ENCODE results near the gene EFNA5. TPM values are rescaled to one million over a fixed set of nuclear protein-coding genes. Genes with fewer than 3 reads are reported as not detected.

Gene EFNA5
- total and polyA plus RNA-seq, 5 donors from 2014 or later: 0.73 TPM; not detected in 4

DNA sequence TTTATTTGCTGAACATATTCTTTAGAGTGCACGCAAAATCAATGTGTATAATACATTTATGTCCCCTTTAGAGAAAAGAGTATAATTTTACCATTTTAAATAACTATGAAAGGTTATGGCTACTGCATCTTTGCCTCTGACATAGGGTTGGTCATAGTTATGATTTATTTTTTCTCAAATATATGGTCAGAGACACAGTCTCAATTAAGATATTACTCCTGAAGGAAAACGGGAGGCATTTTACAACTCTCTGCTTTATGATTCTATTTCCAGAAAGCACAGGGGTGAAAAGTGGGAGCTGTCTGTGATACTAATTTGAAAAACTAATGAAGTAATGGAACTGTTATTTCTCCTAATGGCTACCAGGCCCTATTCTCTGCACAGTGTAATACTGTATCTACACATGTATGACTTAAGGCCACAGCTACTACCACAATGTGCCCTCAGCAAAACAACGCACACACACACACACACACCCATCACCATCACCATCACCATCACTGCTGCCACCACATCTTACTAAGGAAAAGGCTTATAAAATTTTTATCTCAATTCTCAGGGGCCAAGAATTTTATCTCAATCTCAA lies 262.9 kb downstream of the EFNA5 start:
- Histone ChIP-seq H3K27ac (ENCODE audit: insufficient read depth, low read length, poor library complexity, severe bottlenecking) (no peak overlapping the region), H3K27me3 (ENCODE audit: control insufficient read depth, insufficient read depth, low read length) (peaks cover 2% of the 10 kb centered on the region), H3K9me3 (ENCODE audit: control insufficient read depth in 2 of 2, low read length in 2 of 2) (no peaks in the 10 kb centered on the region), H3K36me3 (ENCODE audit: control insufficient read depth, insufficient read depth, low read length) (no peaks in the 10 kb centered on the region), H3K4me1 (ENCODE audit: control insufficient read depth, insufficient read depth, low read length, poor library complexity, severe bottlenecking) (no peaks in the 10 kb centered on the region), H3K4me3 (ENCODE audit: low read depth, low read length) (no peak overlapping the region)
- H3K4me1 Mint-ChIP-seq: no peaks in the 10 kb centered on the region
- H3K27me3 Mint-ChIP-seq: no peaks in the 10 kb centered on the region
- no peak for DNase-seq
- H3K9me3 Mint-ChIP-seq: peaks cover 0 to 4% (median 0%) of the 10 kb centered on the region in 7 donors
- no peak for ATAC-seq (ENCODE audit: low read depth in 2 of 2)
- H3K4me3 Mint-ChIP-seq: no peak overlapping the region
- no peaks in the 10 kb centered on the region for H3K36me3 Mint-ChIP-seq
- H3K27ac Mint-ChIP-seq: no peak overlapping the region

- H3K9me3 Mint-ChIP-seq: peaks cover 0 to 2% (median 0%) of the 10 kb centered on the region in 7 donors
- H3K4me3 Mint-ChIP-seq: no peak overlapping the region
- Histone ChIP-seq H3K4me1 (ENCODE audit: control insufficient read depth, insufficient read depth, low read length, poor library complexity, severe bottlenecking) (no peaks in the 10 kb centered on the region), H3K36me3 (ENCODE audit: control insufficient read depth, insufficient read depth, low read length) (no peaks in the 10 kb centered on the region), H3K27me3 (ENCODE audit: control insufficient read depth, insufficient read depth, low read length) (peaks cover 2% of the 10 kb centered on the region), H3K27ac (ENCODE audit: insufficient read depth, low read length, poor library complexity, severe bottlenecking) (no peak overlapping the region), H3K4me3 (ENCODE audit: low read depth, low read length) (no peak overlapping the region), H3K9me3 (ENCODE audit: control insufficient read depth in 2 of 2, low read length in 2 of 2) (no peaks in the 10 kb centered on the region)
- DNase-seq (no peak), ATAC-seq (ENCODE audit: low read depth in 2 of 2) (no peak)
- H3K36me3 Mint-ChIP-seq: no peaks in the 10 kb centered on the region
- H3K27ac Mint-ChIP-seq: no peak overlapping the region
- H3K27me3 Mint-ChIP-seq: peaks cover 4% of the 10 kb centered on the region
- H3K4me1 Mint-ChIP-seq: no peaks in the 10 kb centered on the region
Observed at GRCh38 chr5:107404595-107405374, 266.0 kb downstream of the EFNA5 start.

- no peaks in the 10 kb centered on the region for H3K36me3 ChIP-seq (ENCODE audit: control insufficient read depth, insufficient read depth, low read length)
- Mint-ChIP-seq H3K4me1 (no peaks in the 10 kb centered on the region), H3K27me3 (peaks cover 10% of the 10 kb centered on the region), H3K27ac (no peak overlapping the region), H3K4me3 (no peak overlapping the region), H3K9me3 (peaks cover 0 to 2% (median 0%) of the 10 kb centered on the region in 7 donors), H3K36me3 (no peaks in the 10 kb centered on the region)
- no peak overlapping the region for H3K4me3 ChIP-seq (ENCODE audit: low read depth, low read length)
- no peaks in the 10 kb centered on the region for H3K9me3 ChIP-seq (ENCODE audit: control insufficient read depth in 2 of 2, low read length in 2 of 2)
- peaks cover 2% of the 10 kb centered on the region for H3K27me3 ChIP-seq (ENCODE audit: control insufficient read depth, insufficient read depth, low read length)
- H3K4me1 ChIP-seq (ENCODE audit: control insufficient read depth, insufficient read depth, low read length, poor library complexity, severe bottlenecking): no peaks in the 10 kb centered on the region
- H3K27ac ChIP-seq (ENCODE audit: insufficient read depth, low read length, poor library complexity, severe bottlenecking): no peak overlapping the region
- no peak for ATAC-seq (ENCODE audit: low read depth in 2 of 2)
- DNase-seq: no peak
Observed at GRCh38 chr5:107403228-107403953, 267.3 kb downstream of the EFNA5 start.

DNA sequence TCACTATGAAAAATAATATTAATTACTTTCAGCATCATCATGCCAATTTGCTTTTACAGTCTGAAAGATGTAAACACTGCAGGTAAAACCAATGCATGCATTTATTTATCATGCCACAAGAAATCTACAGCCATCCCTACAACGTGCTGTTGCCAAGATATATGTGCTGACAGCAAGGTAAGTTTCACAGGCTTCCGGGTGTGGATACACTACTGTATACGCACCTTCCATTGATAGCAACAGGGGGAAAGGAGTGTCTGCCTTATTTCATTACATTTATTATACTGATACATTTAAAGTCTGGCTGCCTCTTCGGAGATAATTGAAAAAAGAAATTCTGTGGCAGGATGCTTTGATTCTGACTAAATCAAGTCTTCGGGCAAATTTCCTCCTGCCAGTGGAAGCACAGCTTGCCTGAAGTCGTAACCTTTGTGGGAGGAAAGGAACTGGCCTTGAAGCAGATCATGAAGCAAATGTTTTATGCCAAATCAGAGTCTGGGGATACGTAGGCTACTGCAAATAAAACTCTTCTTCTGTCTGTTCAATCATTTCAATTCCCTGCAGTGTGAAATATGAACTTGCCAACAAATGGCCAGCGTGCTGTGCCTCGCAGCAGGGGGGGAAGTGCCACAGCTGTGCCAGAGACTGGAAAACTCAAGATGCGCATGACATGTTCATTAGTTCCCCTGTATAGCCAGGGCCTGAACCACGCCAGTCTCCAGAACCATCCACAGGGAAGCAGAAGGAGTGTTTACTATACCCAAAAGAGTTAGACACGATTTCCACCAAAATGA lies 268.1 kb downstream of the EFNA5 start:
- no peak overlapping the region for H3K27ac ChIP-seq (ENCODE audit: insufficient read depth, low read length, poor library complexity, severe bottlenecking)
- DNase-seq (no peak), ATAC-seq (ENCODE audit: low read depth in 2 of 2) (no peak)
- H3K4me1 ChIP-seq (ENCODE audit: control insufficient read depth, insufficient read depth, low read length, poor library complexity, severe bottlenecking): no peaks in the 10 kb centered on the region
- H3K4me1 Mint-ChIP-seq: no peaks in the 10 kb centered on the region
- H3K36me3 ChIP-seq (ENCODE audit: control insufficient read depth, insufficient read depth, low read length): no peaks in the 10 kb centered on the region
- no peaks in the 10 kb centered on the region for H3K36me3 Mint-ChIP-seq
- H3K27ac Mint-ChIP-seq: no peak overlapping the region
- peaks cover 0 to 2% (median 0%) of the 10 kb centered on the region in 7 donors for H3K9me3 Mint-ChIP-seq
- peaks cover 2% of the 10 kb centered on the region for H3K27me3 ChIP-seq (ENCODE audit: control insufficient read depth, insufficient read depth, low read length)
- H3K27me3 Mint-ChIP-seq: peaks cover 10% of the 10 kb centered on the region
- no peaks in the 10 kb centered on the region for H3K9me3 ChIP-seq (ENCODE audit: control insufficient read depth in 2 of 2, low read length in 2 of 2)
- no peak overlapping the region for H3K4me3 ChIP-seq (ENCODE audit: low read depth, low read length)
- no peak overlapping the region for H3K4me3 Mint-ChIP-seq

- H3K27ac Mint-ChIP-seq: no peak overlapping the region
- no peak overlapping the region for H3K4me3 ChIP-seq (ENCODE audit: low read depth, low read length)
- no peaks in the 10 kb centered on the region for H3K36me3 Mint-ChIP-seq
- no peak for DNase-seq
- H3K36me3 ChIP-seq (ENCODE audit: control insufficient read depth, insufficient read depth, low read length): no peaks in the 10 kb centered on the region
- H3K9me3 ChIP-seq (ENCODE audit: control insufficient read depth in 2 of 2, low read length in 2 of 2): no peaks in the 10 kb centered on the region
- no peak overlapping the region for H3K27ac ChIP-seq (ENCODE audit: insufficient read depth, low read length, poor library complexity, severe bottlenecking)
- no peaks in the 10 kb centered on the region for H3K4me1 ChIP-seq (ENCODE audit: control insufficient read depth, insufficient read depth, low read length, poor library complexity, severe bottlenecking)
- H3K27me3 ChIP-seq (ENCODE audit: control insufficient read depth, insufficient read depth, low read length): peaks cover 2% of the 10 kb centered on the region
- H3K9me3 Mint-ChIP-seq: peaks cover 0 to 2% (median 0%) of the 10 kb centered on the region in 7 donors
- no peak for ATAC-seq (ENCODE audit: low read depth in 2 of 2)
- no peak overlapping the region for H3K4me3 Mint-ChIP-seq
- no peaks in the 10 kb centered on the region for H3K4me1 Mint-ChIP-seq
- peaks cover 10% of the 10 kb centered on the region for H3K27me3 Mint-ChIP-seq
Observed at GRCh38 chr5:107401470-107402122, 269.1 kb downstream of the EFNA5 start.

DNA sequence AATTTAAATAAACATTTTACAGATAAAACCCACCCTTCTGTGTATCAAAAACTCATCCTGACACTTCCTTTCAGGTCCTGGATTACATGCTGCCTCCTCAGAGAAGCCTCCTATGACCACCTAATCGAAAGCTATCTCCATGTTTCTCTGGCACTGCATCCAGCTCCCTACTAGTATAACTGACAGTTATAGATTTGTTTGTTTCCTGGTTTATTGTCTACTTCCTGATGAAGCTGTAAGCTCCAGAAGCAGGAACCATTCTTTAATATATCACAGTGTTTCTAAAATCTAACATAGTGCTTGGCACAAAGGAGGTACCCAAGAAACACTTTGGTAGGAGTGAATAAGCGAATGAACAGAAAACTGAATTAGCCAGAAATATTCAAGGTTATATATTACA lies 270.4 kb downstream of the EFNA5 start:
- Histone ChIP-seq H3K9me3 (ENCODE audit: control insufficient read depth in 2 of 2, low read length in 2 of 2) (no peaks in the 10 kb centered on the region), H3K36me3 (ENCODE audit: control insufficient read depth, insufficient read depth, low read length) (no peaks in the 10 kb centered on the region), H3K4me3 (ENCODE audit: low read depth, low read length) (no peak overlapping the region), H3K4me1 (ENCODE audit: control insufficient read depth, insufficient read depth, low read length, poor library complexity, severe bottlenecking) (no peaks in the 10 kb centered on the region), H3K27me3 (ENCODE audit: control insufficient read depth, insufficient read depth, low read length) (peaks cover 2% of the 10 kb centered on the region), H3K27ac (ENCODE audit: insufficient read depth, low read length, poor library complexity, severe bottlenecking) (no peak overlapping the region)
- no peak overlapping the region for H3K4me3 Mint-ChIP-seq
- peaks cover 0 to 9% (median 4%) of the 10 kb centered on the region in 4 donors for H3K4me1 Mint-ChIP-seq
- H3K9me3 Mint-ChIP-seq: no peaks in the 10 kb centered on the region
- H3K27me3 Mint-ChIP-seq: peaks cover 16% of the 10 kb centered on the region
- H3K36me3 Mint-ChIP-seq: no peaks in the 10 kb centered on the region
- ATAC-seq (ENCODE audit: low read depth in 2 of 2) (no peak), DNase-seq (no peak)
- H3K27ac Mint-ChIP-seq: no peak overlapping the region

- H3K4me1 Mint-ChIP-seq: peaks cover 0 to 9% (median 4%) of the 10 kb centered on the region in 4 donors
- H3K27ac Mint-ChIP-seq: no peak overlapping the region
- ATAC-seq (ENCODE audit: low read depth in 2 of 2) (no peak), DNase-seq (no peak)
- no peak overlapping the region for H3K4me3 Mint-ChIP-seq
- Histone ChIP-seq H3K27ac (ENCODE audit: insufficient read depth, low read length, poor library complexity, severe bottlenecking) (no peak overlapping the region), H3K4me1 (ENCODE audit: control insufficient read depth, insufficient read depth, low read length, poor library complexity, severe bottlenecking) (no peaks in the 10 kb centered on the region), H3K36me3 (ENCODE audit: control insufficient read depth, insufficient read depth, low read length) (no peaks in the 10 kb centered on the region), H3K9me3 (ENCODE audit: control insufficient read depth in 2 of 2, low read length in 2 of 2) (no peaks in the 10 kb centered on the region), H3K27me3 (ENCODE audit: control insufficient read depth, insufficient read depth, low read length) (no peaks in the 10 kb centered on the region), H3K4me3 (ENCODE audit: low read depth, low read length) (no peak overlapping the region)
- H3K36me3 Mint-ChIP-seq: no peaks in the 10 kb centered on the region
- no peaks in the 10 kb centered on the region for H3K9me3 Mint-ChIP-seq
- H3K27me3 Mint-ChIP-seq: peaks cover 16% of the 10 kb centered on the region
Observed at GRCh38 chr5:107398703-107399102, 272.0 kb downstream of the EFNA5 start.

All from CD4-positive, CD25-positive, alpha-beta regulatory T cell (primary cell).